Measurements from ENCODE around the gene ADTRP.
"Not testable (repeated sequence)": the region's sequence is repeated elsewhere in the genome, so short reads cannot be mapped to it uniquely, and the experiment has no call there.

ADTRP gene

GRCh38 chr6:11803591-11803971 lies 25.0 kb upstream of the ADTRP start:
- Histone ChIP-seq H3K9me3 (ENCODE audit: control insufficient read depth, low read length) (no peaks in the 10 kb centered on the region), H3K4me3 (ENCODE audit: low read depth, low read length) (no peak overlapping the region), H3K4me1 (no peaks in the 10 kb centered on the region), H2AFZ (no peak overlapping the region), H3K79me2 (no peaks in the 10 kb centered on the region), H3K36me3 (ENCODE audit: control insufficient read depth, insufficient read depth, low read length) (no peaks in the 10 kb centered on the region), H3K27me3 (ENCODE audit: control insufficient read depth, insufficient read depth, low read length) (no peaks in the 10 kb centered on the region), H3K9ac (no peak overlapping the region), H3K27ac (no peak overlapping the region), H3K4me2 (ENCODE audit: low read length) (no peak overlapping the region)
- TF ChIP-seq, protein P1, sequence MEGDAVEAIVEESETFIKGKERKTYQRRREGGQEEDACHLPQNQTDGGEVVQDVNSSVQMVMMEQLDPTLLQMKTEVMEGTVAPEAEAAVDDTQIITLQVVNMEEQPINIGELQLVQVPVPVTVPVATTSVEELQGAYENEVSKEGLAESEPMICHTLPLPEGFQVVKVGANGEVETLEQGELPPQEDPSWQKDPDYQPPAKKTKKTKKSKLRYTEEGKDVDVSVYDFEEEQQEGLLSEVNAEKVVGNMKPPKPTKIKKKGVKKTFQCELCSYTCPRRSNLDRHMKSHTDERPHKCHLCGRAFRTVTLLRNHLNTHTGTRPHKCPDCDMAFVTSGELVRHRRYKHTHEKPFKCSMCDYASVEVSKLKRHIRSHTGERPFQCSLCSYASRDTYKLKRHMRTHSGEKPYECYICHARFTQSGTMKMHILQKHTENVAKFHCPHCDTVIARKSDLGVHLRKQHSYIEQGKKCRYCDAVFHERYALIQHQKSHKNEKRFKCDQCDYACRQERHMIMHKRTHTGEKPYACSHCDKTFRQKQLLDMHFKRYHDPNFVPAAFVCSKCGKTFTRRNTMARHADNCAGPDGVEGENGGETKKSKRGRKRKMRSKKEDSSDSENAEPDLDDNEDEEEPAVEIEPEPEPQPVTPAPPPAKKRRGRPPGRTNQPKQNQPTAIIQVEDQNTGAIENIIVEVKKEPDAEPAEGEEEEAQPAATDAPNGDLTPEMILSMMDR (IDR thresholded peaks at IDR 0.05): no peak

GRCh38 chr6:11802886-11803590 lies 24.4 kb upstream of the ADTRP start:
- H3K4me1 ChIP-seq: no peaks in the 10 kb centered on the region
- H2AFZ ChIP-seq: no peak overlapping the region
- H3K4me3 ChIP-seq (ENCODE audit: low read depth, low read length): no peak overlapping the region
- no peaks in the 10 kb centered on the region for H3K27me3 ChIP-seq (ENCODE audit: control insufficient read depth, insufficient read depth, low read length)
- no peak overlapping the region for H3K9ac ChIP-seq
- TF ChIP-seq, protein P1 (IDR thresholded peaks at IDR 0.05): no peak
- H3K27ac ChIP-seq: no peak overlapping the region
- H3K36me3 ChIP-seq (ENCODE audit: control insufficient read depth, insufficient read depth, low read length): no peaks in the 10 kb centered on the region
- H3K79me2 ChIP-seq: no peaks in the 10 kb centered on the region
- H3K9me3 ChIP-seq (ENCODE audit: control insufficient read depth, low read length): no peaks in the 10 kb centered on the region
- no peak overlapping the region for H3K4me2 ChIP-seq (ENCODE audit: low read length)

DNA sequence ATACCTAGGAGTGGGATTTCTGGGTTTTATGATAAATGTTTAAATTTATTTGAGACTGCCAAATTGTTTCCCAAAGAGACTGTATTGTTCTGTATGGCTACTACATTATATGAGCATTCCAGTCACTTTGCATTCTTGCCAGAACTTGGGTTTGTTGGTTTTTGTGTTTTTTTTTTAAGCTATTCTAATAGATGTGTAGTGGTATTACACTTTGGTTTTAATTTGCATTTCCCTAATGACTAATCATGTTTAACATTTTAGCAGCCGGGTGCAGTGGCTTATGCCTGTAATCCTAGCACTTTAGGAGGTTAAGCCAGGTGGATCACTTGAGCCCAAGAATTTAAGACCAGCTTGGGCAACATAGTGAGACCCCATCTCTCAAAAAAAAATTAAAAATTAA lies 21.9 kb upstream of the ADTRP start:
- not testable (repeated sequence) for H3K4me1 ChIP-seq; H3K27ac ChIP-seq; H3K4me3 ChIP-seq (ENCODE audit: low read depth, low read length); H3K4me2 ChIP-seq (ENCODE audit: low read length); H3K9me3 ChIP-seq (ENCODE audit: control insufficient read depth, low read length); H3K36me3 ChIP-seq (ENCODE audit: control insufficient read depth, insufficient read depth, low read length); H3K27me3 ChIP-seq (ENCODE audit: control insufficient read depth, insufficient read depth, low read length); H2AFZ ChIP-seq; H3K79me2 ChIP-seq; H3K9ac ChIP-seq

- Histone ChIP-seq H3K27me3 (ENCODE audit: control insufficient read depth, insufficient read depth, low read length) (no peaks in the 10 kb centered on the region), H3K4me3 (ENCODE audit: low read depth, low read length) (no peak overlapping the region), H3K9me3 (ENCODE audit: control insufficient read depth, low read length) (no peaks in the 10 kb centered on the region), H3K79me2 (no peaks in the 10 kb centered on the region), H3K27ac (no peak overlapping the region), H3K4me2 (ENCODE audit: low read length) (no peak overlapping the region), H3K4me1 (no peaks in the 10 kb centered on the region), H3K9ac (no peak overlapping the region), H2AFZ (no peak overlapping the region), H3K36me3 (ENCODE audit: control insufficient read depth, insufficient read depth, low read length) (no peaks in the 10 kb centered on the region)
- TF ChIP-seq, protein P1 (IDR thresholded peaks at IDR 0.05): no peak
Observed at GRCh38 chr6:11798538-11798937, 19.9 kb upstream of the ADTRP start.

DNA sequence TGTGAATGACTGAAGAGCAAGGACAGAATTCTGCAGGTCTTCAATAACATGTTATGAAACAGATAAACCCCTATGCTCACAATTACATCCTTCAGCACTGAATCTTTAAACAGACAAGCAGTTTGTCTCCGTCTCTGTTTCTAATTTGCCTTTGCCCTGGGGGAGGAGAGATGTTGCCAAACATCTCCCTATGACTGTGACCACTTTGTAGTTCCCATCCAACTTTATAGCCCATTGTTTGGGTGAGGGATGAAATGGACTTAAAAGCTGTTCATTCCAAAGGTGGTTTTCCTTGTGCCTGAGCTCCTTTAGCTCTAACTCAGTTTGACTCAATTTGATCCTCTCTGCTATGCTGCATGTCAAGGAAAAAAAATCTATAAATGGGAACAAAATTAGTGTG lies 19.5 kb upstream of the ADTRP start:
- no peak overlapping the region for H2AFZ ChIP-seq
- H3K27me3 ChIP-seq (ENCODE audit: control insufficient read depth, insufficient read depth, low read length): no peaks in the 10 kb centered on the region
- no peaks in the 10 kb centered on the region for H3K79me2 ChIP-seq
- no peaks in the 10 kb centered on the region for H3K9me3 ChIP-seq (ENCODE audit: control insufficient read depth, low read length)
- H3K36me3 ChIP-seq (ENCODE audit: control insufficient read depth, insufficient read depth, low read length): no peaks in the 10 kb centered on the region
- H3K9ac ChIP-seq: no peak overlapping the region
- TF ChIP-seq, protein P1 (IDR thresholded peaks at IDR 0.05): no peak
- no peak overlapping the region for H3K4me2 ChIP-seq (ENCODE audit: low read length)
- no peaks in the 10 kb centered on the region for H3K4me1 ChIP-seq
- H3K4me3 ChIP-seq (ENCODE audit: low read depth, low read length): no peak overlapping the region
- H3K27ac ChIP-seq: no peak overlapping the region
